HEK293T (cell line): ENCODE results near the gene FUBP3.

Experiments
- CTCF ChIA-PET: fragments of 350-600 bp; formaldehyde crosslinking; extraction: SDS; loops from one replicate; lab custom pipeline; 2021; ENCODE audit warnings: antibody characterized with exemption, inconsistent platforms; lab: Yijun Ruan, JAX
- POLR2A ChIA-PET: fragments of 350-600 bp; formaldehyde crosslinking; extraction: SDS; loops from one replicate; lab custom pipeline; 2020; ENCODE audit warnings: antibody characterized with exemption, inconsistent platforms; lab: Yijun Ruan, JAX
- DNase-seq: peaks from one replicate; pipeline ENCODE4 v3.0.0; 2012; ENCODE audit warnings: mixed read lengths; ENCODE audit errors: extremely low spot score
- ARNT ChIP-seq: fragments of 450-650 bp; IDR thresholded peaks from 2 replicates; pipeline ENCODE4 v1.6.1; 2017; ENCODE audit warnings: mild to moderate bottlenecking
- BHLHE40 ChIP-seq: fragments of 450-650 bp; IDR thresholded peaks from 2 replicates; pipeline ENCODE4 v1.6.1; 2016; ENCODE audit warnings: mild to moderate bottlenecking, moderate library complexity, borderline replicate concordance
- CTBP1 ChIP-seq: fragments of 450-650 bp; IDR thresholded peaks from 2 replicates; pipeline ENCODE4 v1.6.1; 2016; ENCODE audit warnings: borderline replicate concordance
- ELF4 ChIP-seq: fragments of 450-650 bp; IDR thresholded peaks from 2 replicates; pipeline ENCODE4 v1.6.1; 2017; ENCODE audit warnings: antibody characterized with exemption
- FOXA1 ChIP-seq: fragments of 450-650 bp; IDR thresholded peaks from 2 replicates; pipeline ENCODE4 v1.6.1; 2016; ENCODE audit warnings: mild to moderate bottlenecking
- FOXK2 ChIP-seq: fragments of 450-650 bp; IDR thresholded peaks from 2 replicates; pipeline ENCODE4 v1.6.1; 2016; ENCODE audit warnings: mild to moderate bottlenecking
- FOXM1 ChIP-seq: fragments of 450-650 bp; IDR thresholded peaks from 2 replicates; pipeline ENCODE4 v1.6.1; 2017; ENCODE audit warnings: mild to moderate bottlenecking, borderline replicate concordance
- HDGF ChIP-seq: fragments of 450-650 bp; IDR thresholded peaks from 2 replicates; pipeline ENCODE4 v1.6.1; 2017; ENCODE audit warnings: antibody characterized with exemption, borderline replicate concordance
- L3MBTL2 ChIP-seq: fragments of 450-650 bp; conservative IDR thresholded peaks from 2 replicates; pipeline ENCODE4 v1.6.1; 2016; ENCODE audit warnings: mild to moderate bottlenecking
- LEF1 ChIP-seq: fragments of 450-650 bp; IDR thresholded peaks from 2 replicates; pipeline ENCODE4 v1.6.1; 2017; ENCODE audit warnings: mild to moderate bottlenecking, borderline replicate concordance
- NFRKB ChIP-seq: fragments of 450-650 bp; IDR thresholded peaks from 2 replicates; pipeline ENCODE4 v1.6.1; 2016; ENCODE audit warnings: mild to moderate bottlenecking, moderate library complexity
- SP1 ChIP-seq: fragments of 450-650 bp; IDR thresholded peaks from 2 replicates; pipeline ENCODE4 v1.6.1; 2017
- SUZ12 ChIP-seq: fragments of 450-650 bp; IDR thresholded peaks from 2 replicates; pipeline ENCODE4 v1.6.1; 2016; ENCODE audit warnings: mild to moderate bottlenecking
- TARDBP ChIP-seq: fragments of 450-650 bp; IDR thresholded peaks from 2 replicates; pipeline ENCODE4 v1.6.1; 2016
- ZNF384 ChIP-seq: fragments of 450-650 bp; IDR thresholded peaks from 2 replicates; pipeline ENCODE4 v1.6.1; 2016
- TF ChIP-seq, protein P1 (sequence below): fragments of 450-650 bp; IDR thresholded peaks from 2 replicates; pipeline ENCODE4 v1.6.1; 2016

FUBP3 gene

DNA sequence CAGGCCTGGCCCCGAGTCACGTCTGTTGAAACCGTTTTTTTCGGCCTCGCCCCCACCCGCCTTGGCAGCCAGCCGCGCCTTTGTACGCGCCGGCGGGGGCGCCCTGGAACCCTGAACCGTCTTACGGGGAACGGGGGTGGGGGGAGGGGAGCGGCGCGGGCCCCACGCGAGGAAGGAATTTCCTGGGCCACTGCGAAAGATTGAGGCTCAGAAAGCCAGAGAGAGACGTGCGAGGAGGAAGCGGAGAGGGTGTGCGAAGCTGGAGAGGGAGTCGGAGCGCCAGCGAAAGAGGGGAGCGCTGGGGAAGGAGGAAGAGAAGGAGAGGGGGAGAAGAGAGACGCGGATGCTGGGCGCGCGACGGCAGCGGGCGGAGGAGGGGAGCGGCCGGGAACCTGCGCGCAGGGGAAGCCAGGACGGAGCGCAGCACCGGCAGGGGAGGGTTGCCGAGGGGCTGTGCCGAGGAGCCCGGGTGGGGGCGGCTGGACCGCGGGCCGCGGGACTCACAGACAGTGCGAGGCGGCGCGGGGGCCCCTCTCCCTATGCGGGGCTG lies 80.4 kb downstream of the FUBP3 start:
- POLR2A ChIA-PET, result no interaction called here
- CTCF ChIA-PET, result no interaction called here
- peak; percentile 46 for DNase-seq
- TF ChIP-seq ARNT (no peak), SP1 (no peak), L3MBTL2 (no peak), FOXM1 (no peak), BHLHE40 (no peak), NFRKB (no peak), FOXK2 (no peak), ELF4 (no peak), SUZ12 (no peak), CTBP1 (no peak)

DNA sequence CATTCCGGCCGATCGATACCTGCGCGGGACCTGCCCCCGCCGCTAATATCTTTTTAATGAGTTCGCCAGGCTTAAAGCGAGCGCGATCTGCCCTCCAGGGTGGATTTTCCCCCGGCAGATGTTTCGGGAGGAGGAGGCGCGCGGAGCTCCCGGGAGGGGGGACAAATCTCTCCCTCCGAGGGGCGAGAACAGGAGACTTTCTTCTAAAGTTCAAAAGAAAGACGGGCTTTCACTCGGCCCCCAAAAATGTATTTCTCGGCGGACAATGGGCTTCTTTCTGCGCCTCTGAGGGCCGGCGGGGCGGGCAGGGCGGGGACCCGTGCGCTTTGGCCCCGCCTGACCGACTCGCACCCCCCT lies 80.9 kb downstream of the FUBP3 start:
- TF ChIP-seq HDGF (no peak), SUZ12 (no peak), TARDBP (no peak), FOXM1 (no peak), FOXA1 (no peak), NFRKB (no peak), FOXK2 (no peak), L3MBTL2 (no peak), CTBP1 (no peak)
- CTCF ChIA-PET, result no interaction called here
- no peak for DNase-seq

GRCh38 chr9:130660683-130661450 lies 81.5 kb downstream of the FUBP3 start:
- CTCF ChIA-PET, result no interaction called here
- no peak for TF ChIP-seq CTBP1
- no peak for TF ChIP-seq ARNT
- TF ChIP-seq TARDBP, result no peak
- no peak for TF ChIP-seq FOXA1
- TF ChIP-seq ZNF384, result no peak
- peak; percentile 45 for DNase-seq
- POLR2A ChIA-PET, result no interaction called here

More for the DNA sequence above, 80.9 kb downstream of the FUBP3 start:
- POLR2A ChIA-PET, result no interaction called here

DNA sequence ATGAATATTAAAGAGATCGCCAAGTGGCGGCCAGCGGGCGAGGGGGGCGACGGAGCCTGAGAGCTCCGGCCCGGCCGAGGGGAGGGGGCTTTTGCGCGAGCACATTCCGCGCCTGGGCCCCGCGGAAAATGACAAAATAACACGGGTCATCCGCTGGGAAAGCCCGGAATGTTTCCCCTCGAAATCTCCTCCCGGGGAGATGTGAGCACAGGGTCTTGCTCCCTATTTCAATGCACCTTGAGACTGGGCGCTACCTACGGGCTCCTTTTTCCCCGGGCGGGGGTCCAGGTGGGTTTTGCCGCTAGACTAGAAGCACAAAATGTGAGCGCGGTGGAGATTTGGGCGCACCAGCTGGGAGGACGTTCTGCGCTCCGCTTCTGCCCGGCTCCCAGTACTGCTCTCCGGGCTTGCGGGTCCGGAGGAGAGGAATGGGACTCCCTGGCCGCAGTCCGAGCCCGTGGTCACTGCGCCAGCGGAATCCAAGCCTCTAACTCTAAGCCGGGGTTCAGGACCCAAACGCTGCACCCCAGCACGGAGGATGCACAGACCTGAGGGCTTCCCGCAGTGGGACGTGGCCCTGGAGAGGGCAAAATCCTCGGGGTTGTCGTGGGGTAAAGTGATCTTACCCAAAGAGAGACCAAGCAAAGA lies 82.2 kb downstream of the FUBP3 start:
- ChIA-PET POLR2A (no interaction called here), CTCF (no interaction called here)
- no peak for DNase-seq
- TF ChIP-seq LEF1 (no peak), L3MBTL2 (no peak), FOXM1 (no peak), ZNF384 (no peak), BHLHE40 (no peak), SUZ12 (no peak), ELF4 (no peak), FOXA1 (no peak), SP1 (no peak)
- TF ChIP-seq, protein P1, sequence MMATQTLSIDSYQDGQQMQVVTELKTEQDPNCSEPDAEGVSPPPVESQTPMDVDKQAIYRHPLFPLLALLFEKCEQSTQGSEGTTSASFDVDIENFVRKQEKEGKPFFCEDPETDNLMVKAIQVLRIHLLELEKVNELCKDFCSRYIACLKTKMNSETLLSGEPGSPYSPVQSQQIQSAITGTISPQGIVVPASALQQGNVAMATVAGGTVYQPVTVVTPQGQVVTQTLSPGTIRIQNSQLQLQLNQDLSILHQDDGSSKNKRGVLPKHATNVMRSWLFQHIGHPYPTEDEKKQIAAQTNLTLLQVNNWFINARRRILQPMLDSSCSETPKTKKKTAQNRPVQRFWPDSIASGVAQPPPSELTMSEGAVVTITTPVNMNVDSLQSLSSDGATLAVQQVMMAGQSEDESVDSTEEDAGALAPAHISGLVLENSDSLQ, result no peak

DNA sequence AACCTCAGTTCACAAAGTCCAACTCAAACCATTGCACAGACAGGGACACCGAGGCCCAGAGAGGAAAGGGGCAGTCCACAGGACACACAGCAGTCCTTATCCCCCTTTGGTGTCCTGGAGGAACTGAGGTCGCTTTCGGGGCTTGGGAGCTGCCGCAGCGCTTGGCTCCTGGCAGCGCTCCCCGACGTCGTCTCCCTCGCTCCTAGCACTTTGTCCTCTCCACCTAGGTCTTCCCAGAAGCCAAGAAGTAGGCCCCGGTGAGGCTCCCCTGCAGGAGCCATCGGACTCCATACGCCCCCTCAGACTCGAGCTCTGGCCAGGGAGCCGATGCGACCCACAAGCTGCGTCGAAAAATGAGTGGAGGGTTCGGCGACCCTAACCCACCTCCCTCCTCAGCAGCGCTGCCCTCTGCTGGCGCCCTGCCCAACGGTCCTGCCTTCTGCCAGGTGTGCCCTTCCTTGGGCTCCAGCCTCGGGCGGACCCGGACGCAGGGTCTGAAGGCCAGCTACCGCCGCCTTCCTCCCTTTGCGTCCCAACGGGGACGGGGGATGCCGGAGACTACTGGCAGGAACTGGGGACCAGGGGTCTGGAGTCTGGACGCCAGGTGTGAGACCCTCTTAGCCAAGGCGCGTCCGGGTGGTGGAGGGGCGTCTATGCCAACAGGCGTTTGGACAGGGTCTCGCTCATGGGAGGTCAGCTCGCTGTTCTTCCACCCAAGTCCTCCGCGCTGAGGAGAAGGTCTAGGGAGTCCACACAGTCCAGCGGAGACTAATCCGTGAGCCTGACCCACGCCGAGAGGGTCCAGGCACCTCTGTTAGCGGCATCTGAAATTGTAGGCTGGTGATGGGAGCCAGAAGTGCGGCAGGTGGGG lies 83.0 kb downstream of the FUBP3 start:
- DNase-seq, result no peak
- CTCF ChIA-PET, result interaction anchor here (0.6 kb wide), 1 partner anchor 205 kb away, joined by 3 read pairs; no protein-coding TSS in a partner anchor
- POLR2A ChIA-PET, result no interaction called here
- TF ChIP-seq SUZ12 (no peak), SP1 (no peak), FOXA1 (no peak), NFRKB (no peak), BHLHE40 (no peak), ARNT (no peak), FOXK2 (no peak), TARDBP (no peak), FOXM1 (no peak), L3MBTL2 (no peak), ZNF384 (no peak), HDGF (no peak), ELF4 (no peak), CTBP1 (no peak), LEF1 (no peak)
- TF ChIP-seq, protein P1, result no peak

DNA sequence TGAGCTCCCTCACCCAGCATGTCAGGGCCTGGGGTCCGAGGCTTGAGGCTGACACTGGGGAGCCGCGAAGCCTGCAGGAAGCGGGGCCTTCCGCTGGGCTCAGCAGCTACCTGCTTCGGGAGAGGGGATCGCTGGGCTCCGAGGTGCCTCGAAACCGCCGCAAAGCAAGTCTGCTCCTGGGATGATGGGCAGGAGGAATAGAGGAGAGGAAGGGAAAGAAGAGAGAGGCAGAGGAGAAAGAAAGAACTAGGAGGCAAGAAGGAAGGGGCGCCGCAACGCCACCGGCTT lies 83.5 kb downstream of the FUBP3 start:
- ChIA-PET CTCF (no interaction called here), POLR2A (no interaction called here)
- TF ChIP-seq ZNF384 (no peak), FOXK2 (no peak), BHLHE40 (no peak), ELF4 (no peak), LEF1 (no peak), L3MBTL2 (no peak), ARNT (no peak), TARDBP (no peak), FOXA1 (no peak), HDGF (no peak), FOXM1 (no peak), CTBP1 (no peak), SP1 (no peak), SUZ12 (no peak), NFRKB (no peak)
- TF ChIP-seq, protein P1, result no peak
- DNase-seq, result no peak
